Choroid plexus epithelial cell (primary cell): ENCODE results near the gene ASPRV1.
A peak's percentile ranks its signal among the peaks of the same experiment; 100 is the strongest.

Experiments
- DNase-seq: peaks from one replicate; pipeline ENCODE4 v3.0.0-alpha.2; 2010; ENCODE audit warnings: low read depth
- H3K4me3 ChIP-seq: 2 replicates; pipeline ENCODE4 v1.5.1; 2011; ENCODE audit warnings: low read depth, mild to moderate bottlenecking, control low read depth, low read length, moderate library complexity
- TF ChIP-seq, protein P1 (sequence below): conservative IDR thresholded peaks from 2 replicates; pipeline ENCODE4 v1.5.1; 2011; ENCODE audit warnings: low read depth, mild to moderate bottlenecking, control low read depth, inconsistent platforms, low read length, moderate library complexity

Gene ASPRV1

DNA sequence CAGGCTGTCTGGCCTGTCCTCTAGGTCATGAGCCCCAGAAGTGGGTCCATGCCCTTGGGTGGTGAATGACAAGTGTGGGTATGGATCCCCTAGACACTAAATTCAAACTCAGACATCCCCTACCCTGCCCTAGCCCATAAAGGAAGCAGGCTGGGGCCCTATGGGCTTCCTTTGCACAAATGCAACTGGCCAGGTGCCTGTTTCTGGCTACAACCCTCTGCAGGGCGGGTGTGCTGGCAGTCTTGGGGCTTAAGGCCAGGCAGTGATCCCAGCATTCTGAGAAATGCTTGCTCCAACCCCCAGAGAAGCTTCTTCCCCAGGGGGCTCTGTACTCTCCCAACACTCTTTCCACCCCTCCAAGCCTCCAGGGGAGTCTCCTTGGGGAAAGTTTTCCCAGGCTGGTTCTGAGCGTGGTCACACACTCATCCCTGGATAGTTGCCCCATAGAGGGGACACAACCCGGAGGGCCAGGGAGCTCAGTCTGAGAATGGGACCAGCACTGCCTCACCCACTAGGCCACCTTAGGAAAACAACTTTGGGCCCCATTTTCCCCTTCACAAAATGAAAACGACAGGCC is 16.6 kb upstream of the ASPRV1 start:
- no peak for DNase-seq
- TF ChIP-seq, protein P1, sequence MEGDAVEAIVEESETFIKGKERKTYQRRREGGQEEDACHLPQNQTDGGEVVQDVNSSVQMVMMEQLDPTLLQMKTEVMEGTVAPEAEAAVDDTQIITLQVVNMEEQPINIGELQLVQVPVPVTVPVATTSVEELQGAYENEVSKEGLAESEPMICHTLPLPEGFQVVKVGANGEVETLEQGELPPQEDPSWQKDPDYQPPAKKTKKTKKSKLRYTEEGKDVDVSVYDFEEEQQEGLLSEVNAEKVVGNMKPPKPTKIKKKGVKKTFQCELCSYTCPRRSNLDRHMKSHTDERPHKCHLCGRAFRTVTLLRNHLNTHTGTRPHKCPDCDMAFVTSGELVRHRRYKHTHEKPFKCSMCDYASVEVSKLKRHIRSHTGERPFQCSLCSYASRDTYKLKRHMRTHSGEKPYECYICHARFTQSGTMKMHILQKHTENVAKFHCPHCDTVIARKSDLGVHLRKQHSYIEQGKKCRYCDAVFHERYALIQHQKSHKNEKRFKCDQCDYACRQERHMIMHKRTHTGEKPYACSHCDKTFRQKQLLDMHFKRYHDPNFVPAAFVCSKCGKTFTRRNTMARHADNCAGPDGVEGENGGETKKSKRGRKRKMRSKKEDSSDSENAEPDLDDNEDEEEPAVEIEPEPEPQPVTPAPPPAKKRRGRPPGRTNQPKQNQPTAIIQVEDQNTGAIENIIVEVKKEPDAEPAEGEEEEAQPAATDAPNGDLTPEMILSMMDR, result no peak
- no peak overlapping the region for H3K4me3 ChIP-seq

DNA sequence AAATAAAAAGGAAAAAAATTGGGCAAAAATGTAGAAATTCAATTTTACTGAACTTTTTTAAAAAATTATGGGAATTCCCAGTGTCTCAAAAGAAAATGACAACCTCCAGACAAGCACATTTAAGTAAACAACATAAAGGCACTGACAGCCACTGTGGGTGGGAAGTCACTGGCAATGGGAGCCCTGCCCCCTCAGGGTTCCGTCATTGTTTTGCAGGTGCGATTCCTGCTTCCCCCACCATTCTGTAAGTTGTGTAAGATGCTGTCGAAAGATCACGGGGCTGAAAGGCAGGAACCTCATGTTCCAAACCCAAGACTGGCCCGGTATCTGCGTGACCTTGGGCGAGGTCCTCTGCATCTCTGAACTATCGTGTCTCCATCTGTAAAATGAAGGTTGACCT is 15.8 kb upstream of the ASPRV1 start:
- TF ChIP-seq, protein P1, result no peak
- H3K4me3 ChIP-seq, result no peak overlapping the region
- DNase-seq, result no peak

DNA sequence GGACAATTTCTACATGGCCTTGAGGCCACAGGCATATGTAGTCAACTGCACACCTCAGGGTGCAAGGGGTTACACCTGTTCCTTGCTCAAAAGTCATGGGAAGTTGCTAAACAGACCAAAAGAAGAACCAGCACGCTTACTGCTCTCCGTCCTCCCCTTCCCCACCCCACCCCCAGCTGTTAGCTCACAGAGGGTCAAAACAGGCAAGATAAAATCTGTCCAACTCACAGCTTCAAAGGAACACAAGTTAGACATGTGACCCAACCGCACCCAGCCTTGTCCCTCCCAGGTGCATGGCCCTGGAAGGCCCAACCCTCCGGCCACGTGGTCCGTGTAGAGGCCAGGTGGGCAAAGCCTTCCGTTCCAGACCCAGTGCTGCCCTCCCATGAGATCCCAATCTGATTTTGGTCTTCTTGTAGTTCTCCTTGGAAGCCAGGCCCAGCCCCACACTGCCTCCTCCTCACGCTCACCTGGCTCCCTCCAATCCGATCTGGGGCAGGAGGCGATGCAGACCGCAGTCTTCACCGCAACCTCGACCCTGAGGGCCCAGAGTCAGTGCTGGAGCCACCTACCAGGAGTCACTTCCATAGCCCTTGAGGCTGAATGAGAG is 14.5 kb upstream of the ASPRV1 start:
- TF ChIP-seq, protein P1, result no peak
- no peak overlapping the region for H3K4me3 ChIP-seq
- no peak for DNase-seq

DNA sequence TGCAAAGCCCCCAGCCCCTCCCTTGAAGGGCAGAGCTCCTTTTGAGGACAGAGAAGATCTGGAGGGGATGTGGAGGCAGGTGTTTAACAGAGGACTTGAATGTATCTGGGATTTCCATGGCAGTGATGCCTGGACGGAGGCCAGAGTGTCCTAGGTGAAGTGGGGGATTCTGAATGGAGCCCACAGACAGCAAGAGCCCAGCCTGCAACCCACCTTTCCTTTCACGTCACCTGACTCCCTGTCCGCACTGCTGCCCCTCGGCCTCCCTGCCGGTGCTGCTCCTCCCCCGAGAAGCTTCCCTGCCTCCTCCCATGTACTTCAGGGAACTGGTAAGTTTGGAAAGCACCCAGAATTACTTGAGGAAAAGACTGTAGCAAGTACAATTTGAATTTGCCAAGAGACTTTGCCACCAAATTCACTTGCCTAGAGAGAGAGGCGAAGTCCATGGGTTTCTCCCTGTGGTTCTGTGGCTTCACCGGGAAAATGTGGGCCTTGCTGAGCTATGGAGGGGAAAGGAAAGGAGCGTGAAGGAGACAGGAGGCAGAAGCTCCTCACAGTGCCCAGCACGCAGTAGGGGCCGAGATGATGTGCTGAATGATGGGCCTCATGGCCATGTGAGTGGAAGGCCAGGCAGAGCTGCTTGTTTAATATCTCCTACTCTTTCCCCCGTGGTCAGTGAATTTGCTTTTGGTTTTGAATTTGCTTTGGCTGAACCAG is 13.9 kb upstream of the ASPRV1 start:
- H3K4me3 ChIP-seq, result no peak overlapping the region
- DNase-seq, result no peak
- TF ChIP-seq, protein P1, result no peak

DNA sequence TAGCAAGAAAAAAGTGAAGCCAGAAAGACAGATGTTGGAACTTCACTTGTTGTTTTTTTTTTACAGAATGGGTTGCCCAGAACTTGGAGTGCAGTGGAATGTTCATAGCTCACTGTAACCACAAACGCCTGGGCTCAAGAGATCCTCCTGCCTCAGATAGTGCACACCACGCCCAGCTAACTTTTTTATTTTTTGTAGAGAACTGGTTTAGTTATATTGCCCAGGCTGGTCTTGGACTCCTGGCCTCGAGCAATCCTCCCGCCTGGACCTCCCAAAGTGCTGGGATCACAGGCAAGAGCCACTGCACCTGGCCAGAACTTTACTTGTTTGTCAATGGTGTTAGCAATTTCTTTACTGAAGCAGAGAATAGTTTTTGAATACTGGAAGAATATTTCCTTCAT is 11.9 kb upstream of the ASPRV1 start:
- TF ChIP-seq, protein P1, result no peak
- no peak overlapping the region for H3K4me3 ChIP-seq
- DNase-seq, result peak; percentile 71

DNA sequence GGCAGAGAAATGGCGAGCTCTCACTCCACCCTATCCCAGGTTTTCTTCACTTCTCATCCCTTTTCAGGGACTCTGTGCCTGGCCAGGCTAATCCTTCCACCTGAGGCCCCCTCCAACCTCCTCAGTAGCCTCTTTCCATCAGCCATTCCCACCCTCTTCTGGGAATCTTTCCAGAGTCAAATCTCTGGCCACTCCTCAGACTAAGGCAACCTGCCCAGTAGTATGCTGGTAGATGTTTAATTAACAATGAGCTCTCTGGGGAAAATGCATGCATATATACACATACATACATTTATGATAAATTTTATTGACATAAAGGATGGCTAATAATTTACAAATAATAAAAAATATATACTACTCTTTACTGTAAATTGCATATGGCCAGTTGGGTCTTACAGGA is 11.4 kb upstream of the ASPRV1 start:
- no peak overlapping the region for H3K4me3 ChIP-seq
- TF ChIP-seq, protein P1, result no peak
- no peak for DNase-seq

DNA sequence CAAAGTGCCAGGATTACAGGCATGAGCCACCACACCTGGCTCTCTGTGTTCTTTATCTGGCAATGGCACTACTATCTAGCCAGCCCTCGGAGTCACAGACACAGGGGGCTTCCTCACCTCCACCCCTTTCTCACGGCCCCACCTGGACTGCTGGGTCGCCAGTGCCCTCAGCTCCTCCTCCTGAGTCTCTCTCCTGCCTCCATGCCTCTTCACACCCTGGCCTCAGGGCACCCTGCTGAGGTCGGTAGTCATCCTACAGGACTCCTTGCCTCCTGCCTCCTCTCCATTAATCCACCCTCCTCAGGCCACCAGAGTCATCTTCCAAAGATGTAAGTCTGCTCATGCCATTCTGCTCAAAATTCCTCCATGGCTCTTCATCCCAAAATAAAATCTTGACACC is 8.6 kb upstream of the ASPRV1 start:
- TF ChIP-seq, protein P1, result no peak
- no peak overlapping the region for H3K4me3 ChIP-seq
- DNase-seq, result no peak
